GM23248 (cell line): ENCODE results near the gene ARHGAP19. TPM values are rescaled to one million over a fixed set of nuclear protein-coding genes. Genes with fewer than 3 reads are reported as not detected.
A peak's percentile ranks its signal among the peaks of the same experiment; 100 is the strongest.

Experiments
- DNase-seq: peaks from one replicate; pipeline ENCODE4 v3.0.0-alpha.2; 2015
- H2AFZ ChIP-seq: fragments of 200-600 bp; sonication (generic); 2 replicates; pipeline ENCODE4 v1.6.1; 2016; ENCODE audit warnings: antibody characterized with exemption
- H3F3A ChIP-seq: fragments of 200-600 bp; sonication (generic); 2 replicates; pipeline ENCODE4 v1.6.1; 2016; ENCODE audit warnings: mild to moderate bottlenecking, antibody characterized with exemption, mixed run types; ENCODE audit not compliant: insufficient read depth
- H3K27ac ChIP-seq: fragments of 200-600 bp; sonication (generic); 2 replicates; pipeline ENCODE4 v1.5.1; 2016; ENCODE audit warnings: mild to moderate bottlenecking
- H3K27me3 ChIP-seq: fragments of 200-600 bp; sonication (generic); replicated peaks from 2 replicates; pipeline ENCODE4 v1.6.1; 2016; ENCODE audit warnings: mild to moderate bottlenecking; ENCODE audit not compliant: insufficient read depth
- H3K36me3 ChIP-seq: fragments of 200-600 bp; sonication (generic); 2 replicates; pipeline ENCODE4 v1.6.1; 2016; ENCODE audit warnings: low read depth, mild to moderate bottlenecking
- H3K4me1 ChIP-seq: fragments of 200-600 bp; sonication (generic); 2 replicates; pipeline ENCODE4 v1.6.1; 2016; ENCODE audit warnings: mild to moderate bottlenecking; ENCODE audit not compliant: insufficient read depth
- H3K4me2 ChIP-seq: fragments of 200-600 bp; sonication (generic); one replicate; pipeline ENCODE4 v1.6.1; 2016; ENCODE audit warnings: mild to moderate bottlenecking; ENCODE audit not compliant: unreplicated experiment
- H3K4me3 ChIP-seq: fragments of 200-600 bp; sonication (generic); 2 replicates; pipeline ENCODE4 v1.5.1; 2016; ENCODE audit warnings: mild to moderate bottlenecking
- H3K79me2 ChIP-seq: fragments of 200-600 bp; sonication (generic); 2 replicates; pipeline ENCODE4 v1.6.1; 2016; ENCODE audit warnings: mild to moderate bottlenecking; ENCODE audit not compliant: insufficient read depth
- H3K9ac ChIP-seq: fragments of 200-600 bp; sonication (generic); 2 replicates; pipeline ENCODE4 v1.6.1; 2016; ENCODE audit warnings: mild to moderate bottlenecking
- H3K9me2 ChIP-seq: fragments of 200-600 bp; sonication (generic); 2 replicates; pipeline ENCODE4 v1.6.1; 2016; ENCODE audit warnings: mixed run types, mild to moderate bottlenecking, moderate library complexity; ENCODE audit not compliant: insufficient read depth
- H3K9me3 ChIP-seq: fragments of 200-600 bp; sonication (generic); one replicate; pipeline ENCODE4 v1.6.1; 2017; ENCODE audit warnings: low read depth
- H4K20me1 ChIP-seq: fragments of 200-600 bp; sonication (generic); 2 replicates; pipeline ENCODE4 v1.6.0; 2016; ENCODE audit not compliant: insufficient read depth
- EZH2 ChIP-seq: fragments of 200-600 bp; sonication (generic); IDR thresholded peaks from 2 replicates; pipeline ENCODE4 v1.6.1; 2018; ENCODE audit warnings: antibody characterized with exemption, mild to moderate bottlenecking; ENCODE audit not compliant: insufficient read depth, poor library complexity, severe bottlenecking
- EZH2phosphoT487 ChIP-seq: fragments of 200-600 bp; sonication (generic); IDR thresholded peaks from 2 replicates; pipeline ENCODE4 v1.6.1; 2018; ENCODE audit warnings: antibody characterized with exemption, moderate library complexity, mild to moderate bottlenecking, low read depth; ENCODE audit not compliant: insufficient read depth
- WGBS, 2 experiments: methylation state at CpG; one replicate each; pipeline ENCODE4 v1.1.6; 2015 to 2017; ENCODE audit warnings: low lambda C conversion rate in 2 of 2, low coverage in 1 of 2; ENCODE audit errors: missing lambda C conversion rate in 2 of 2; 5-methylcytosine and 5-hydroxymethylcytosine counted together
- in situ Hi-C: fragments of 300-500 bp; cut with MboI; formaldehyde crosslinking; loops from 2 replicates; pipeline ENCODE4 v1.15.0; 2020
- polyA plus RNA-seq: library from polyadenylated mRNA; unstranded; fragments of >200 nt; fragmentation: Nextera tagmentation; extraction: Ambion mirVana; gene quantifications from 2 replicates; pipeline ENCODE4 v1.2.1, GENCODE V29; 2016
- total RNA-seq: library from RNA; depleted of rRNA; stranded (reverse); fragments of >200 nt; shearing (Covaris generic); gene quantifications from 2 replicates; pipeline ENCODE4 v1.2.3, GENCODE V29; 2014

ARHGAP19 gene
- total and polyA plus RNA-seq, 2 experiments from 2014 or later = 1.9 to 5.0 TPM

GRCh38 chr10:97279121-97279815 lies 13.2 kb downstream of the ARHGAP19 start:
- Histone ChIP-seq H3K4me2 (peak overlapping the region; percentile 33), H3K9ac (0 out of 2 replicates have a peak overlapping the region, but pooled peaks have one; percentile 0), H3K4me3 (no peak overlapping the region), H3K9me2 (no peaks in the 10 kb centered on the region), H4K20me1 (no peaks in the 10 kb centered on the region), H3F3A (peaks cover 16% of the 10 kb centered on the region), H3K79me2 (peaks cover 5% of the 10 kb centered on the region; the same call in 1 of the 2 replicates), H3K4me1 (peaks cover 19% of the 10 kb centered on the region), H3K36me3 (no peaks in the 10 kb centered on the region), H2AFZ (no peak overlapping the region), H3K27ac (peak overlapping the region; percentile 51), H3K9me3 (no peaks in the 10 kb centered on the region), H3K27me3 (no peaks in the 10 kb centered on the region)
- in situ Hi-C loops = no loop called here
- WGBS, 2 experiments = 61 to 62% methylated on average over 9 of the region's 9 CpGs
- TF ChIP-seq EZH2phosphoT487 (no peak), EZH2 (no peak)
- peak; percentile 28 for DNase-seq

GRCh38 chr10:97278491-97278989 lies 13.9 kb downstream of the ARHGAP19 start:
- H3K4me1 ChIP-seq = peaks cover 19% of the 10 kb centered on the region
- no peaks in the 10 kb centered on the region for H3K27me3 ChIP-seq
- no peaks in the 10 kb centered on the region for H3K9me2 ChIP-seq
- in situ Hi-C loops = no loop called here
- TF ChIP-seq EZH2 = no peak
- no peak overlapping the region for H2AFZ ChIP-seq
- H3K27ac ChIP-seq = peak overlapping the region; percentile 51
- peak overlapping the region; percentile 12; the same call in 1 of the 2 replicates for H3K9ac ChIP-seq
- peak; percentile 82 for DNase-seq
- H3K9me3 ChIP-seq = no peaks in the 10 kb centered on the region
- no peaks in the 10 kb centered on the region for H4K20me1 ChIP-seq
- H3F3A ChIP-seq = peaks cover 16% of the 10 kb centered on the region
- H3K36me3 ChIP-seq = no peaks in the 10 kb centered on the region
- no peak overlapping the region for H3K4me3 ChIP-seq
- peak overlapping the region; percentile 33 for H3K4me2 ChIP-seq
- peaks cover 13% of the 10 kb centered on the region for H3K79me2 ChIP-seq

- Histone ChIP-seq H3K36me3 (no peaks in the 10 kb centered on the region), H3K9me2 (no peaks in the 10 kb centered on the region), H3K4me3 (no peak overlapping the region), H3K4me1 (peaks cover 19% of the 10 kb centered on the region), H2AFZ (no peak overlapping the region), H4K20me1 (no peaks in the 10 kb centered on the region), H3K4me2 (no peak overlapping the region), H3K9ac (no peak overlapping the region), H3K27me3 (no peaks in the 10 kb centered on the region), H3K9me3 (no peaks in the 10 kb centered on the region), H3K27ac (no peak overlapping the region), H3F3A (peaks cover 16% of the 10 kb centered on the region), H3K79me2 (peaks cover 15% of the 10 kb centered on the region)
- TF ChIP-seq EZH2phosphoT487 (no peak), EZH2 (no peak)
- WGBS, 2 experiments = 48 to 57% methylated on average over 1 of the region's 1 CpG
- DNase-seq = no peak
- in situ Hi-C loops = no loop called here
Observed at GRCh38 chr10:97277551-97277950, 14.9 kb downstream of the ARHGAP19 start.

GRCh38 chr10:97274828-97275227 lies 17.6 kb downstream of the ARHGAP19 start:
- Histone ChIP-seq H3K27me3 (no peaks in the 10 kb centered on the region), H3K4me3 (no peak overlapping the region), H4K20me1 (no peaks in the 10 kb centered on the region), H3K4me1 (peaks cover 29% of the 10 kb centered on the region), H3K79me2 (peaks cover 10% of the 10 kb centered on the region), H3K9me3 (no peaks in the 10 kb centered on the region), H2AFZ (no peak overlapping the region), H3K9ac (no peak overlapping the region), H3K9me2 (no peaks in the 10 kb centered on the region), H3K36me3 (no peaks in the 10 kb centered on the region), H3F3A (peaks cover 16% of the 10 kb centered on the region), H3K4me2 (no peak overlapping the region), H3K27ac (no peak overlapping the region)
- WGBS, 2 experiments = 83 to 84% methylated on average over 3 of the region's 9 CpGs
- TF ChIP-seq EZH2phosphoT487 (no peak), EZH2 (no peak)
- no peak for DNase-seq
- in situ Hi-C loops = no loop called here
